ENCODE measurements around the gene SPATA20.

The SPATA20 gene

DNA sequence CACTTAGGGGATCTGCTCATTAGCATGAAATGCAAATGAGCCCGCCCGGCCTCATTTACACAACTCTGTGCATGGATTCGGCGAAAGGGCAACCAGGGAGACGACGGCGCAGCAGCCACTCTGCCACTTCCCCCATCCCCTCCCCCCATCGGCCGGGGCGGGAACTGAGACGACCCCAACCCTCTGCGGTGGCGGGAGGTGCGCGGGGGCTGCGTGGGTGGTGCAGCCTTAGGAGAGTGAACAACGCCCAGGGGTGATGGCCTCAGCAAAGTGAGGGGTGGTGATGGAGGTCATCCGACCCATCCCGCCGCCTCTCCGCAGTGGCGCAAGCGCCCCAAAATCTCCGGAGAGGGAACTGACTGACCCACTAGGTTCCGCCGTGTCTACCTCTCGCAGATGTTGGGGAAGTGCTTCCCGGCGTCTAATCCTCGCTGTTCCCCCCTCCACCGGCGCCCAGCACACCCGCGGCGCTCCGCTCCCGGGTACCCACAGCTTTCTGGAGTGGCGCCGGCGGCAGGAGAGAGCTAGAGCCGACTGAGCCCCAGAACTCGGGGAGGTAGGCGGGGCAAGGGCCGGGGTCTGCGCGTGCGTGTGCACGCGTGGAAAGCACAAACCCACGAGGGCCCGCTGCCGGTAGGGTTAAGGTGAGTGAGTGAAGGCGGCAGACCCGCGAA, 12.1 kb downstream of the SPATA20 start:
- DNase-seq (ENCODE audit: low read depth in 2 of 2) = no peak

DNA sequence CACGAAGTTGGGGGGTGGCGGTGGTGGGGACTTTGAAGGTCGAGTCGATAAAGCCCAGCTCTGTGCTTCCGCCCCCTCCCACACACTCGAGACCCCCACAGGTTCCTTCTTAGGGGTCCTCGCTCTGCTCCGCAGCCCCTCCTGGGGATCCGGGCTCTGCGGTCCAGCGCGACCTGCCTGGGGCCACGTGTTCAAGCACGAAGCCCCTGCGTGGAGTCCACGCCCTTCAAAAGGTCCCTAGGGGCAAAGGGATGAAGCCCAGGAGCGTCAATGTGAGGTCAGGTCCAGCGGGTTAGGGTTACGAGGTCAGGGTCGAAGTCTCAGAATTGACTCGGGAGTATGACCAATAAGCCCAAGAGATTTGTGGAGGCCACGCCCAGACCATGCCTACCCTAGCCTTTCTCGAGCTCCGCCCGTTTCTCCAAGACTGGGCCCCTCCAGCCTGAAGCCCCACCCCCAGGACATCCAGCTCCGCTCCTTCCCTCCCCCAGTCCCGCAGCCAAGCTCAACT, 12.8 kb downstream of the SPATA20 start:
- peak in 1 of 2 donors; percentile 33 for DNase-seq (ENCODE audit: low read depth in 2 of 2)

DNA sequence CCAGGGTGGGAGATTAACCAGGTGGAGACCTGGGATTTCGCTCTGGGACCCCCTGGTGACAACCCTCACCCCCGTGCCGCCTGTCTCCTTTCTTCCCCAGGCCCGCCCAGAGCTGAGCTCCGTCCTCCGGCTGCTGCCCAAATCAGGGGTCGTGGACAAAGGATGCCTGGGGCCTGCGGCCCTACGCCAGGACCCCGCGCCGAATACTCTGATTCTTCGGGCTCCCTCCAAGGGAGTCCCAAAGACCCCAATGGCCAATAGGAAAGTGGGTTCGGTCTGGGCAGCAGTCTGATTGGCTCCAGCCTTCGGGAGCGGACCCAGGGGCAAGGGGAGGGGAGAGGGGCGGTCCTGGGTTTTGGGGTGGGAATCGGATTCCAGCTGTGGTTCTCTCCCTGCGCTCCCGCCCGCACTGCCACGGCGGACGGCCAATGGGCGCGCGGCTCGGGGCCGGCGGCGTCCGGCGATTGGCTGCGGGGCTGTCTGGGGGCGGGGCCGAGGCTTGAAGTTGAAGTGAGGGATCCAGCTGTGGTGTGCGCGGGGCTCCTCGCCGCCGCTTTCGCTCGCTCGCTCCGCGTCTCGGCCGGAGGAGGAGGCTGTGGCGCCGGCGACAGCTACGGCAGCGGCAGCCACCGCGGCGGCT, 13.3 kb downstream of the SPATA20 start, which contains the start of gene CACNA1G:
Gene CACNA1G, plus strand, starts transcription at position 531 of the 640 bp plus-strand sequence. CDS start 745 bp downstream, outside the sequence.
- peak; percentile 82 to 87 for DNase-seq (ENCODE audit: low read depth in 2 of 2)

DNA sequence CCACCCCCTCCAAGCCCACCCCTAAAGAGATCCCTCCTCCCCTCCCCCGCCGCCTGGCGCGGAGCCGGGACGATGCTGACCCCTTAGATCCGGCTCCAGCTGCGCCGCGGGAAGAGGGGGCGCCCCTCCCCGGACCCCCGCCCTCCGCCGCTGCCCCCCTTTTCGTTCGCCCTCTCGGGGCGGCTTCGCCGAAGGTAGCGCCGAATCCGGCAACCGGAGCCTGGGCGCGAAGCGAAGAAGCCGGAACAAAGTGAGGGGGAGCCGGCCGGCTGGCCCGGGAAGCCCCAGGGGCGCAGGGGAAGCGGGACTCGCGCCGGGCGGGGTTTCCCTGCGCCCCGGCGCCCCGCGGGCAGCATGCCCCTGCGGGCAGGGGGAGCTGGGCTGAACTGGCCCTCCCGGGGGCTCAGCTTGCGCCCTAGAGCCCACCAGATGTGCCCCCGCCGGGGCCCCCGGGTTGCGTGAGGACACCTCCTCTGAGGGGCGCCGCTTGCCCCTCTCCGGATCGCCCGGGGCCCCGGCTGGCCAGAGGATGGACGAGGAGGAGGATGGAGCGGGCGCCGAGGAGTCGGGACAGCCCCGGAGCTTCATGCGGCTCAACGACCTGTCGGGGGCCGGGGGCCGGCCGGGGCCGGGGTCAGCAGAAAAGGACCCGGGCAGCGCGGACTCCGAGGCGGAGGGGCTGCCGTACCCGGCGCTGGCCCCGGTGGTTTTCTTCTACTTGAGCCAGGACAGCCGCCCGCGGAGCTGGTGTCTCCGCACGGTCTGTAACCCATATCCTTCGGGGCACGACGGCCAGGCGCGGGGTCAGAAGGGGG, 14.2 kb downstream of the SPATA20 start:
- DNase-seq (ENCODE audit: low read depth in 2 of 2) = no peak

DNA sequence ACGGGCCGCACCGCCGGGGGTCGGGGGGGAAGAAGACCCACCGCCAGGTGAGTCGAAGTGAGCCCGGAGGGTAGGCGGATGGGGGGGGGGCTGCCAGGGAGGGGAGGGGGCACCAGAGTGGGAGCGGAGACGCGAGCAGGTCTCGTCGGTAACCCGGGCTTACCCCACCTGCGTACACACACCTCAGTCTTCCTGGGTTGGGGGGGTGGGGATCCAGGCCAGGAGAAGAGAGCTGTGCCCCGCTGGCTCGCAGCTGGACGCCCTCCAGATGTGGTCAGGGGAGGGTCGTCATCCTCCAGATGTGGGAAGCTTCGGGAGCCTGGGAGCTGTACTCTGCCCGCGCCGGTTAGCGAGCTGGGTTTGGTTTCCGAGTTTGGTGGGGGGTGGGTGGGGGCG, 14.8 kb downstream of the SPATA20 start:
- no peak for DNase-seq (ENCODE audit: low read depth in 2 of 2)

DNA sequence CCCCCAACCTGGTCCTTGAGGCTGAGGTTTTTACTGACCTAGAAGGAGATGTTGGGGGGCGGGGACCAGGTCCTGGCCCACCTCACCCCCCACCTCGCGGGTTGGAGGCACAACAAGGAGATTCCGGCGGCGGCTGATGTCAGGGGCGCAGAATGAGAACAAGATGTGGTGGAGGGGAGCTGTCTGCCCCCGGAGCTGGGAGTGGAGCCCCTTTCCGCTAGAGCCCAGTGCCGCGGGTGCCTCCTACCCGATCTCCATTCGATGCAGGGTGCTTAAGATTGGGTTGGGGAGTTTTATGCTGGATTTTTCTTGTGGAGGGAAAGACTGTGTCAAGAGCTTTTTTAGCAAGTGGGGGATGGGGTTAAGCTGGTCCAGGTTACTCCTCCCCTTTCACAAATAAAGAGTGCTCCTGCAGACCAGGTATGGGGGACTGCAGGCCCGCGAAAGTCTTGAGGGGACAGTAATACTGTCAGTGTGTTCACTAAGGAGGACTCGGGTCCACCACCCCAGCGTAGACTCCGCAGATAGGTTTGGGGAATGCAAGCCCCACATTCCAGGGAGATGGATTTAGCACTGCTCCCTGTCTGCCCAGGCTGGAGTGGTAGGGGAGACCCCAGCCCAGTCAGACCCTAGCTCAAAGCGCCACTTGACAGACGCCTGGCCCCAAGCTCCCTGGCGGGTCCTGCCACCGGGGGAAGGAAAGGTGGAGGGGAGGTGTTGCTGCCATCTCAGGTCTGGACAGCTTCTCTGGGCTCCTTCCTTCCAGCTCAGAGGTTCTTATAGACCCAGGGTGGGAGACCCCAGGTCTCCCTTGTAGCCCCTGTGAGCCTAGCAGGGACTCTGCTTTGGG, 15.5 kb downstream of the SPATA20 start:
- no peak for DNase-seq (ENCODE audit: low read depth in 2 of 2)

DNA sequence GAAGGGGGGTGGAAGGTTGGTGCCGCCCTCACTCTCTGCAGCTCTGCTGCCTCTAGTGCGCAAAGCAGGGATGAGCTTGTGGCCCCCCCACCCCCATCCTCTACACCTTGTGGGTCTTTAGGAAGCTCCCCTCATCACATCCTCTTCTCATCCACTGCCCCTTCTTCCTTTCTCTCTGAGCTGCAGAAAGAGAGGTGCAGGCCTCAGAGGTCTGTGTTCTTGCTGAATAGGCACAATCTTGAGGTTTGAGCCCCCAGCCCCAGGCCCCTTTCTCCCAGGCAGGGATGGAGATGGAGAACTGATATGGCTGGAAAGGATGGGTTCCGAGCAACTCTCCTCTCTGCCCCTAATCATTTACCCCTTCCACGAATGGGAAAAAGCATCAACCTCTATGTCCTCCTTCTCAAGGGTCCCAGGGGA, 16.1 kb downstream of the SPATA20 start:
- no peak for DNase-seq (ENCODE audit: low read depth in 2 of 2)

DNA sequence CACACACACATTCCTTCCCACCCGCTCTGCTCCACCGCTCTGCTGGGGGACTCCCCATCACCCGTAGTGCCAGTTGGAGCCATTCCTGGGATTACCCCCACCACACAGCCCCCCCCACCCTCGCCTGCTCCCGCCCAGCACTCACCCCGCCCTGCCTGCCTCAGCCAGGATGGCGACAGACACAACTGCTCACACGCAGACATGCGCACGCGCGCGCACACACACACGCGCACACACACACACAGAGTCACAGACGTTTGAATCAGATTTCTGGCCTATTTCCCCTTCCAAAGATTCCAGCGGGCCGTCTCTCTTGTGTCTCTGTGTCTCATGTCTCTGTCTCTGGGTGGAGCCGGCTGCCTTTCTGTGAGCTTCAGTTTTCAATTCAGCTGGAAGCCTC, 17.9 kb downstream of the SPATA20 start:
- no peak for DNase-seq (ENCODE audit: low read depth in 2 of 2)

DNA sequence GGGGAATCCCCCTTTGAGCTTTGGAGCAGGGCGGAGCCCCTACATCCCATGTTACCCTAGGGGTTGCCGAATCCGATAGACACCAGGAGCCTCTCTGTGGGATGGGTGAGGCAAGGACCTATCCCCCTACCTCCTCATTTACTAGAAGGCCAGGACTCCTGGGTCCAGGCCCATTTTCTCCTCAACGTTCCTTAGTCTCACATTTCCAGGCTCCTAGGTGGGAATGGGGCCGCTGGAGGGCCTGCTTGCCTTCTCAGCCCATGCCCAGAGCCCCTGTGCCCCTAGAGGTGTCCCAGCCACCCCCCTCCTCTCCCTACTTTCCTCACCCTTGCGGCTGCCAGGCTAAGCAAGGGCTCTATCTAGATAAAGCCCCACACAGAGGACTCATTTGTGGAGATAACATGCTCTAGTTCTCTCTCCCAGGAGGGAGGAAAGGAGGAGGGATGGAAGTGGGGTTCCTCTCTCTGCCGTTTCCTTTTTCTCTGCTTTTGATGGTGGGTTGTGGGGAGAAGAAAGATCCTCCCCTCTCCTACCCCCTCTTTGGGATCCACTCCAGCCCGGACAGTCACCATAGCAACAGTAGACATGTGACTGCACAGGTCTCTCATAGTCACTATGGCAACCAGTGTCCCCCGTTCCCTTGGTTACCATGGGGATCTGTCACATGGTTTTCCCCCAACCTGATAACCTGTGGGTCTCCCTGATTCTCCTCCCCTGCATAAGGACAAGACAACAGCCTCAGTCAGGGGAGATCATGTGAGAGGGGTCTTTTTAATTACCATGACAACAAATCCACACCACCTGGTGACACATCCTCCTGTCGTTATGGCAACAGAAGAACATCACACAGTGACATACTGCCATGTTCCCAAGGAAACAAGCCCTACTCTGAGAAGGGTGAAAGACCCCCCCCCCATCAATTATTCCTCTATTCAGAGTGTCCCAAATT, 18.7 kb downstream of the SPATA20 start:
- DNase-seq (ENCODE audit: low read depth in 2 of 2) = no peak

DNA sequence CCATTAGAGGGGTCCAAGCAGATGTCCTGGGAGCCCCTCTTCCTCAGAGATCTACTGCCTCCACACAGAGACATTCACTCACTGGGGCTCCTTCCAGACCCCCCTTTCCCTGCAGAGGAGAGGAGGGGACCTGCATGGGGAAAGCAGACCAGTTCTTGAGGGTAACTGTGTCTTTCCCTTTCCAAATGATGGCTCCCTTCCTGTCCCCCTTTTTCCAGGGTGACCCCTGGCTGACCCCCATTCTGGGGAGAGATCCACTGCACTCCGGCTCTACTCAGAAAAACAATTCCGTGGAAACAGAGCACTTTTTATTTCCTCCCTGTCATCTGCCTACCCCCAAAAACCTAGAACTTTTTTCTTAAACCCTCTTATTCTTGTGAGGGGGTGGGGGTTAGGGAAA, 19.9 kb downstream of the SPATA20 start:
- no peak for DNase-seq (ENCODE audit: low read depth in 2 of 2)

DNA sequence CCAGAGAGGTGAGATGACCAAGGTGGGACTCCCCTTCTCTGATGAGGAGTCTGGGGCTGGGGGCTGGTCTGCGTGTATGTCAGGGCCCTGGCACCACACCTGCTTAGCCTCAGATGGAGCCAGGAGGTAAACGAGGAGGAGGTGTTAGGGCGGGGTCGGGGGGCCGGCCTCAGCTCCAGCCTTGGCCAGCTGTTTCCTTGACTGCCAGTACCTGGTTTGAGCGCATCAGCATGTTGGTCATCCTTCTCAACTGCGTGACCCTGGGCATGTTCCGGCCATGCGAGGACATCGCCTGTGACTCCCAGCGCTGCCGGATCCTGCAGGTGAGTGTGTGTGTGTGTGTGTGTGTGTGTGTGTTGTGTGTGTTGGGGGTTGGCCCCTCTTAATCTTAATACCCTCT, 21.7 kb downstream of the SPATA20 start:
- DNase-seq (ENCODE audit: low read depth in 2 of 2) = no peak

DNA sequence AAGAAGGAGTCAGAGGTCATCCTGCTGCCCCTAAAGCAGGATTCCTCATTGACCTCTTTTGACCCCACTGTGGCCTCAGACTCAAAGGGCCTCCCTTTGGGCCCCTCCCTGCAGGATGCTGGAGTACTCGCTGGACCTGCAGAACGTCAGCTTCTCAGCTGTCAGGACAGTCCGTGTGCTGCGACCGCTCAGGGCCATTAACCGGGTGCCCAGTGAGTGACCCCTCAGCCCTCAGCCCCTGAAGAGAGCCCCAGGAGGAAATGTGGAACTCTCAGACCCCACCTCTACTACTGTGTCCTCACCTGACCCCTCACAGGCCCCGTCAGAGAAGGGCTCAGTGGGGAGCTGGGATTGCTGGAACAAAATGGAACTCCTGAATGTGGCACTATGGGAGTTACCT, 22.6 kb downstream of the SPATA20 start:
- no peak for DNase-seq (ENCODE audit: low read depth in 2 of 2)

DNA sequence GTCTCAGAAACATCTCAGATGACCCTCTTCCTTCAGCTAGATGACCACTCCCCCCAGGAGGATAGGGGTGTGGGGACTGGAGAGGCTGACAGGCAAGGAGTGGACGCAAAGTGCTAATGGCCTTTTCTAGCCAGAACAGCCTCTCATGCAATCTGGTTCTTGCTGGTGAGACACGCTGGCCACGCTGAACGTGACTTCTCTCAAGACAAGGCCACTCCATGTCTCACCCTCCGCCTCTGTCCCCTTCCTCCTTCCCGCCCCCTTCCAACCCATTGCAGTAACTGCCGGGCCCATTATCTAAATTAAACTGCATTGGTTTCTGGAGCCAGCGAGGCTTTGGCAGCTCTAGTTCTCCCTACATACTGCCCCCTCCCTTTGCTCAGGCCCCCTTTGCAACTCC, 23.1 kb downstream of the SPATA20 start:
- DNase-seq (ENCODE audit: low read depth in 2 of 2) = no peak

DNA sequence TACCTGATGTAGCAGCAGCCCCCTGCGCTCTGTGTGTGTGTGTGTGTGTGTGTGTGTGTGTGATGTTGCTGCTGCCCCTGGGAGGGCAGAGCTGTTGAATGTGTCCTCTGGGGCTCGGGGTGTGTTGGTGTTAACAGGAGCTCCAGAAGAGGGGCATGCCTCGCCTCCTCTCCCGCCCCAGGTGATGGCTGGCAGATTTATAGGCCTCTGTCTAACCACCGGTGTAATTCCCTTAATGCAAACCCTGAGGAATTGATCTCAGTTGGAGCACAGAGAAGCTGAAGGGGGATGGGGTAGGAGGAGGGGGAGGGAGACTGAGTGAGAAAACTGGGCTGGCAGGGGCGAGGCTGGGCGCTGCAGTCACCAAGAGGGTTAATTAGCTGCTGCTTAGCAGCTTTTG, 23.6 kb downstream of the SPATA20 start:
- DNase-seq (ENCODE audit: low read depth in 2 of 2) = no peak

DNA sequence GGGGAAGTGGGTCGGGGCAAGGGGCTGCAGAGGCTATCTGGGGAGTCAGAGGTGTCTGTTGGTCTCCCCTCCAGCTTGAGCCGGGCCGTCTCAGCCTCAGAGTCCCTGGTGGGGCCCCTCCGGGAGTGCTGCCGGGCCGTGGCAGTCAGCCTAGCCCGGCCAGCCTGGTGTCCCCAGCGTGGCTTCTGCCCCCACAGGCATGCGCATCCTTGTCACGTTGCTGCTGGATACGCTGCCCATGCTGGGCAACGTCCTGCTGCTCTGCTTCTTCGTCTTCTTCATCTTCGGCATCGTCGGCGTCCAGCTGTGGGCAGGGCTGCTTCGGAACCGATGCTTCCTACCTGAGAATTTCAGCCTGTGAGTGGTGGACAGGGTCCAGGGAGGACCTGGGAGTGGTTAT, 24.7 kb downstream of the SPATA20 start:
- no peak for DNase-seq (ENCODE audit: low read depth in 2 of 2)

DNA sequence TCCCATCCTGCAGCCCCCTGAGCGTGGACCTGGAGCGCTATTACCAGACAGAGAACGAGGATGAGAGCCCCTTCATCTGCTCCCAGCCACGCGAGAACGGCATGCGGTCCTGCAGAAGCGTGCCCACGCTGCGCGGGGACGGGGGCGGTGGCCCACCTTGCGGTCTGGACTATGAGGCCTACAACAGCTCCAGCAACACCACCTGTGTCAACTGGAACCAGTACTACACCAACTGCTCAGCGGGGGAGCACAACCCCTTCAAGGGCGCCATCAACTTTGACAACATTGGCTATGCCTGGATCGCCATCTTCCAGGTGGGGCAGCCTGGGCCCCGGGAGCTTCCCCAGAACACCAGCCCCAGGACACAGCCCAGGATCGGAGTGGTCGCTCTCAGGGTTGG, 25.6 kb downstream of the SPATA20 start:
- DNase-seq (ENCODE audit: low read depth in 2 of 2) = no peak

DNA sequence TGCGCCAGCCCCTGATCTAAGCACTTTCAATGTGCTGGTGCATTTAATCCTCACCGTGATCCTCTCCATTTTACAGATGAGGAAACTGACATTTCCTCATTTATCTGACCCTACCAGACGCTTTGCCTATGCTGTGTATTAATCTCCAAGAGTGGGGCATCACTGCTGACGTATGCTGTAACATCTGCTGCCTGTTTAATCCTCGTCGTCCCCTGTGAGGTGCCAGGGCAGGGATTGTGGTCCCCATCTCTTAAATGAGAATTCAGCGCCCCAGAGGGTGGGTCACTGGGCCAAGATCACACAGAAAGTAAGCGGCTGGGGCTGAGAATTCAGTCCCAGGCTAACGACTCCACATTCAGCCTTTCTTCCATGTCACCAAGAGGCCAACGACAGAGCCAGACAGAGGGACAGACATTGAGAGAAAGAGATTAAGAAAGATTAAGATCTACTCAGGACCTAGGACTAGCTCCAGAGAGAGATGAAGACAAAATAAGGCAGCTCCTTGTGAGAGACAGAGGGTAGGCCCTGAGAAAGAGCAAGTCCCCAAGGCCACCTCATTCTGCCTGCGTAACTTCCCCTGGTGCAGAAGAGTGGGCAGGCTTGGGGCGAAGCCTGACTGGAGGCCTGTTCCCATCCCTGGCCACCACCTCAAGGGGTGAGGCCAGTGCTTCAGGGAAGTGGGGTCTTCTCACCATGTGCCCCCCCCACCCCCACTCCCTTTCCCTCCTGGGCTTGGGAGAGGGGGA, 27.1 kb downstream of the SPATA20 start:
- DNase-seq (ENCODE audit: low read depth in 2 of 2) = no peak

DNA sequence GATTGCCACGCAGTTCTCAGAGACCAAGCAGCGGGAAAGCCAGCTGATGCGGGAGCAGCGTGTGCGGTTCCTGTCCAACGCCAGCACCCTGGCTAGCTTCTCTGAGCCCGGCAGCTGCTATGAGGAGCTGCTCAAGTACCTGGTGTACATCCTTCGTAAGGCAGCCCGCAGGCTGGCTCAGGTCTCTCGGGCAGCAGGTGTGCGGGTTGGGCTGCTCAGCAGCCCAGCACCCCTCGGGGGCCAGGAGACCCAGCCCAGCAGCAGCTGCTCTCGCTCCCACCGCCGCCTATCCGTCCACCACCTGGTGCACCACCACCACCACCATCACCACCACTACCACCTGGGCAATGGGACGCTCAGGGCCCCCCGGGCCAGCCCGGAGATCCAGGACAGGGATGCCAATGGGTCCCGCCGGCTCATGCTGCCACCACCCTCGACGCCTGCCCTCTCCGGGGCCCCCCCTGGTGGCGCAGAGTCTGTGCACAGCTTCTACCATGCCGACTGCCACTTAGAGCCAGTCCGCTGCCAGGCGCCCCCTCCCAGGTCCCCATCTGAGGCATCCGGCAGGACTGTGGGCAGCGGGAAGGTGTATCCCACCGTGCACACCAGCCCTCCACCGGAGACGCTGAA, 28.7 kb downstream of the SPATA20 start:
- DNase-seq (ENCODE audit: low read depth in 2 of 2) = no peak

DNA sequence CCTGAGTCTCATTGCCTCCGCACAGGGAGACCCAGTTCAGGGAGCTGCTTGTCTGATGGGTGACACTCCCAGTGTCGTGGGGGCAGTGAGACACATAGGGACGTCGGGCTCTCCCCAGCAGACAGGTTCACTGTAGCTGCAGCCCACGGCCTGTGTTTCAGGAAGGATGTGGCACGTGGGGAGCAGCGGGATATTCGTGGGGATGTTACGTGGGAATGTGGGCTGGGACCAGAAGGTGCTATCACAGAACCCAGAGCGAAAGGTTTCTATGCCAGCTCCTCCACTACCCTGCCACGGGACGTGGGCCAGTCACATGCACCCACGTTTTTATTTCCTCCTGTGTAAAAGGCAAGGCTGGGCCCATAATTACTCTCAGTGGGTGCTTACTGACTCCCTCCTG, 29.9 kb downstream of the SPATA20 start:
- DNase-seq (ENCODE audit: low read depth in 2 of 2) = no peak

Measured in stimulated activated CD8-positive, alpha-beta memory T cell treated with anti-CD3 and anti-CD28 coated beads, Interleukin-2, amount 100 ng/mL, for 48 hours (primary cell).